ENCODE measurements around the gene ZNF124.

DNA sequence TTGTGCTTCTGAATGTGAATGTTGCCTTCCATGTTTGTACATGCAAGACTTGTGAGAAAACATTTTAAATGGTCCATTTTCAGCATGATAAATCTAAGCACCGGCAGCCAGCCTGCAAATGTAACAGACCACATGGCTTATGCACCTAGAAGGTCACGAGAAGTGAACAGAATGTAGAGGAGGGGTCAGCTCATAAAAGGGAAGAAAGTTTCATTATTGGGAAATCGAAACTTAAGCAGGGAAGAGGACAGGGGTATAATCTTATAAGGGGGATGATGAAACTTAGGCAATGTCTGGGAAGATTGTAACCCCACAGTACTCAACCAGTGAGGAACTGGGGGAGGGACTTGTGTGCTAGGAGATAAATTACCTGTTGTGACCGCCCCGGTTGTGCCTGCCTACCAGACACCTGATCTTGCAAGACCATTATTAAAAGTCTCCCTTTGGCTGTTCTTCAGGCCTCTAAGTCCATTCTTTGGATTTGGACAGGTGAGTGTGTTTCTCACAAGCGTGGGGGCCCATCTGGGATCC lies 46.4 kb upstream of the ZNF124 start:
- no peak for TF ChIP-seq EP300 (IDR thresholded peaks at IDR 0.05)
- TF ChIP-seq, protein P1, sequence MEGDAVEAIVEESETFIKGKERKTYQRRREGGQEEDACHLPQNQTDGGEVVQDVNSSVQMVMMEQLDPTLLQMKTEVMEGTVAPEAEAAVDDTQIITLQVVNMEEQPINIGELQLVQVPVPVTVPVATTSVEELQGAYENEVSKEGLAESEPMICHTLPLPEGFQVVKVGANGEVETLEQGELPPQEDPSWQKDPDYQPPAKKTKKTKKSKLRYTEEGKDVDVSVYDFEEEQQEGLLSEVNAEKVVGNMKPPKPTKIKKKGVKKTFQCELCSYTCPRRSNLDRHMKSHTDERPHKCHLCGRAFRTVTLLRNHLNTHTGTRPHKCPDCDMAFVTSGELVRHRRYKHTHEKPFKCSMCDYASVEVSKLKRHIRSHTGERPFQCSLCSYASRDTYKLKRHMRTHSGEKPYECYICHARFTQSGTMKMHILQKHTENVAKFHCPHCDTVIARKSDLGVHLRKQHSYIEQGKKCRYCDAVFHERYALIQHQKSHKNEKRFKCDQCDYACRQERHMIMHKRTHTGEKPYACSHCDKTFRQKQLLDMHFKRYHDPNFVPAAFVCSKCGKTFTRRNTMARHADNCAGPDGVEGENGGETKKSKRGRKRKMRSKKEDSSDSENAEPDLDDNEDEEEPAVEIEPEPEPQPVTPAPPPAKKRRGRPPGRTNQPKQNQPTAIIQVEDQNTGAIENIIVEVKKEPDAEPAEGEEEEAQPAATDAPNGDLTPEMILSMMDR (IDR thresholded peaks at IDR 0.05): no peak
- TF ChIP-seq POLR2A (IDR thresholded peaks at IDR 0.05): no peak
